Adrenal gland (tissue), 12 donors: Measurements from ENCODE around the gene EFNA1. TPM values are rescaled to one million over a fixed set of nuclear protein-coding genes. Genes with fewer than 3 reads are reported as not detected.

Source experiments
- DNase-seq, 7 donors: peaks; one replicate each; pipeline ENCODE4 v3.0.0-alpha.2; 2019 to 2020
- H3K27ac ChIP-seq, 5 donors: fragments of 200-600 bp; sonication (generic) in 4 of 5; 1 replicate in 3 of 5; 2 replicates in 2 of 5; pipeline versions ENCODE4 v1.5.1 to v1.8.0; 2016 to 2020; ENCODE audit warnings: mild to moderate bottlenecking in 1 of 5
- H3K27me3 ChIP-seq: fragments of 200-600 bp; 2 replicates; pipeline ENCODE4 v1.8.0; 2021
- H3K36me3 ChIP-seq, 2 donors: fragments of 200-600 bp; replicated peaks in 1 of 2; 1 replicate in 1 of 2; 2 replicates in 1 of 2; pipeline versions ENCODE4 v1.5.1 to v1.8.0; 2018 to 2022
- H3K4me1 ChIP-seq, 2 donors: fragments of 200-600 bp; replicated peaks in 1 of 2; 1 replicate in 1 of 2; 2 replicates in 1 of 2; pipeline versions ENCODE4 v1.5.1 to v1.8.0; 2018 to 2021
- H3K4me3 ChIP-seq, 4 donors: fragments of 200-600 bp; sonication (generic) in 3 of 4; one replicate each; pipeline ENCODE4 v1.5.1; 2016 to 2018
- H3K9me3 ChIP-seq, 3 donors: fragments of 200-600 bp; sonication (generic) in 1 of 3; replicated peaks in 1 of 3; 1 replicate in 2 of 3; 2 replicates in 1 of 3; pipeline versions ENCODE4 v1.5.1 to v1.8.0; 2016 to 2021
- POLR2A ChIP-seq, 2 donors: fragments of 450-650 bp; IDR thresholded peaks; one replicate each; pipeline ENCODE4 v1.6.1; 2017; ENCODE audit warnings: antibody characterized with exemption in 2 of 2, mild to moderate bottlenecking in 2 of 2, moderate library complexity in 1 of 2
- WGBS, 4 donors: extraction: QIAGEN DNeasy Blood & Tissue Kit in 2 of 4; methylation state at CpG; one replicate each; pipeline versions ENCODE4 v1.1.5 to v1.1.7; 2013 to 2017; 5-methylcytosine and 5-hydroxymethylcytosine counted together
- intact Hi-C, 2 donors: fragments of 100-400 bp; cut with DNase I; formaldehyde crosslinking; loops; one replicate each; pipeline versions ENCODE4 v1.14.1 to v1.15.0; 2022 to 2023
- polyA plus RNA-seq, 3 donors: library from polyadenylated mRNA; stranded (reverse); fragments of 200-250 nt in 2 of 3; fragments of 350-450 nt in 1 of 3; fragmentation: Illumina TruSeq in 1 of 3; extraction: RNeasy Lipid Tissue Mini Kit (QIAGEN cat#74804) in 1 of 3; gene quantifications; one replicate each; pipeline ENCODE4 v1.2.3, GENCODE V29; 2013 to 2014
- total RNA-seq, 9 donors: library from RNA; depleted of rRNA in 4 of 9; stranded (reverse); fragments of >200 nt in 4 of 9; fragments of 120-200 nt in 1 of 9; fragmentation: NEBNext Ultra II Directional in 1 of 9; extraction: Animal tissue kit (Norgen Biotek cat#: 25700) in 1 of 9; gene quantifications; one replicate each; pipeline versions ENCODE4 v1.1.0 to v1.2.4, GENCODE V29; 2013 to 2023
- TF ChIP-seq, protein P1 (sequence below), 6 experiments: fragments of 450-650 bp in 4 of 6; fragments of 200-600 bp in 2 of 6; sonication (generic) in 1 of 6; IDR thresholded peaks; 1 replicate in 5 of 6; 2 replicates in 1 of 6; pipeline versions ENCODE4 v1.5.1 to v1.8.0; 2016 to 2021; ENCODE audit warnings: antibody characterized with exemption in 6 of 6, mild to moderate bottlenecking in 2 of 6, moderate library complexity in 1 of 6
- donor health status: healthy with polysubstance abuse.
- donor health status: Bipolar disorder and iron deficiency.
- donor health status: DM: yes; HTN: yes; CAD: no.
- donor health status: DM: no; HTN: no; CAD: no.
- donor health status: DM: no; HTN: no; CAD: no.
- donor health status: DM: yes; HTN: yes; CAD: no.

The EFNA1 gene
- total and polyA plus RNA-seq, 12 donors, result 6.6 to 49.7 (median 28.9) TPM

DNA sequence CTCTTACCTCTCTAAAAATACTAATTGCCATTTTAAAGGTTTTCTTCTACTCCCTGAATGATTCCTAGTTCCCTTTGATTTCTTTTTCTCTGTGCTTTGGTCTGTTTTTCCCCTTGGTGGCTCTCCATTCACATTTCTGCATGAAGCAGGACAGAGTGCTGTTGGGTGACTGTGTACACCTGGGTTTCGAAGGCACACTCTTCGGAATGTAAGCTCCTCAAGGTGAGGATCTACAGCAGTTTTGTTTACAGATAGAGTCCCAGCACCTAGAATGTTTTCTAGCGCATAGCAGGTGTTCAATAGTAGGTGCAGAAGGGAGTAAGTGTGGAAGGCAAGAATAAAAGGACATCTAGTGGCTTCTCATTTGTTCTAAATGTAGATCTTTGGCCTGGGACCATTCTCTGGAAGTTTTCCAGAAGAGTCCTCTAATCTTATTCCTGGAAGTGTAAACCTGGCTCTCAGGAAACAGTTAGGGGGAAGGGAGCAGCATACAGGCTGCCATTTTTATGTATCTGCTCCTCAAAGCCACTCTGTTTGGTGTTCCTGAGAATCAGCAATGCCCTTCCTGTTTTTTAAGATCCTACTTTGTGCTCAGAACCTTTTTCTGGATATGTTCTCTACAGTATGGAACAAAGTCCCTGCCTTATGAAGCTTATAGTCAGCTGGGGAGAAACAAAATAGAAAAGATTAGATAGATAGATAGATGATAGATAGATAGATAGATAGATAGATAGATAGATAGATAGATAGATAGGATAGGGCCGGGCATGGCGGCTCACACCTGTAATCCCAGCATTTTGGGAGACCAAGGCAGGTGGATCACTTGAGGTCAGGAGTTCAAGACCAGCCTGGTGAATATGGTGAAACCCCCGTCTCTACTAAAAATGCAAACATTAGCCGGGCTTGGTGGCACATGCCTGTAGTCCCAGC lies 22.8 kb upstream of the EFNA1 start:
- Histone ChIP-seq H3K36me3 (no peaks in the 10 kb centered on the region), H3K9me3 (no peaks in the 10 kb centered on the region), H3K4me1 (no peaks in the 10 kb centered on the region), H3K4me3 (no peak overlapping the region), H3K27me3 (no peaks in the 10 kb centered on the region), H3K27ac (no peak overlapping the region)
- intact Hi-C loops, result no loop called here
- no peak for DNase-seq
- no peak for TF ChIP-seq POLR2A (IDR thresholded peaks at IDR 0.05)
- TF ChIP-seq, protein P1, sequence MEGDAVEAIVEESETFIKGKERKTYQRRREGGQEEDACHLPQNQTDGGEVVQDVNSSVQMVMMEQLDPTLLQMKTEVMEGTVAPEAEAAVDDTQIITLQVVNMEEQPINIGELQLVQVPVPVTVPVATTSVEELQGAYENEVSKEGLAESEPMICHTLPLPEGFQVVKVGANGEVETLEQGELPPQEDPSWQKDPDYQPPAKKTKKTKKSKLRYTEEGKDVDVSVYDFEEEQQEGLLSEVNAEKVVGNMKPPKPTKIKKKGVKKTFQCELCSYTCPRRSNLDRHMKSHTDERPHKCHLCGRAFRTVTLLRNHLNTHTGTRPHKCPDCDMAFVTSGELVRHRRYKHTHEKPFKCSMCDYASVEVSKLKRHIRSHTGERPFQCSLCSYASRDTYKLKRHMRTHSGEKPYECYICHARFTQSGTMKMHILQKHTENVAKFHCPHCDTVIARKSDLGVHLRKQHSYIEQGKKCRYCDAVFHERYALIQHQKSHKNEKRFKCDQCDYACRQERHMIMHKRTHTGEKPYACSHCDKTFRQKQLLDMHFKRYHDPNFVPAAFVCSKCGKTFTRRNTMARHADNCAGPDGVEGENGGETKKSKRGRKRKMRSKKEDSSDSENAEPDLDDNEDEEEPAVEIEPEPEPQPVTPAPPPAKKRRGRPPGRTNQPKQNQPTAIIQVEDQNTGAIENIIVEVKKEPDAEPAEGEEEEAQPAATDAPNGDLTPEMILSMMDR (IDR thresholded peaks at IDR 0.05), result no peak
- 75 to 89% (median 84%) methylated on average over 7 of the region's 7 CpGs for WGBS, 4 donors

DNA sequence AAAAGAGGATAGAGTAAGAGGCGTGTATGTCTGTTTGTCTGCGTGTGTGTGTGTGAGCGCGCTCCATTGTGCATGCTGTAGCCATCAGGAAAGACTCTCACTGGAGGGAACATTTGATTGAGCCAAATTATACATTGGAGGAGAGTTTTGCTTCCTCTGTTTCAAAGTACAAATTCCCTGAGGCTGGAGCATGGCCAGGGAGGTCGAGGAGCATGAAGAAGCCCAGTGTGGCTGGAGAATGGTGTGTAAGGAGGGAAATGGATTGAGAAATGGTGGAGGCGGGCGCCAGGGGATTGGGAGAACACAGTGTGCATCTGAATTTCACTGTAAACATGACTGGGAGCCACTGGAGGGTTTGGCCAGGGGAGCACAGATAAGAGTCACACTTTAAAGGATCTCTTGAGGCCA lies 22.1 kb upstream of the EFNA1 start:
- H3K4me3 ChIP-seq, result no peak overlapping the region
- H3K4me1 ChIP-seq, result no peaks in the 10 kb centered on the region
- no peaks in the 10 kb centered on the region for H3K9me3 ChIP-seq
- no peak overlapping the region for H3K27ac ChIP-seq
- no peaks in the 10 kb centered on the region for H3K36me3 ChIP-seq
- TF ChIP-seq, protein P1 (IDR thresholded peaks at IDR 0.05), result no peak
- no peak for TF ChIP-seq POLR2A (IDR thresholded peaks at IDR 0.05)
- no peaks in the 10 kb centered on the region for H3K27me3 ChIP-seq
- peak in 1 of 7 donors; percentile 40 for DNase-seq
- WGBS, 4 donors, result 57 to 72% (median 65%) methylated on average over 7 of the region's 7 CpGs
- intact Hi-C loops, result no loop called here

DNA sequence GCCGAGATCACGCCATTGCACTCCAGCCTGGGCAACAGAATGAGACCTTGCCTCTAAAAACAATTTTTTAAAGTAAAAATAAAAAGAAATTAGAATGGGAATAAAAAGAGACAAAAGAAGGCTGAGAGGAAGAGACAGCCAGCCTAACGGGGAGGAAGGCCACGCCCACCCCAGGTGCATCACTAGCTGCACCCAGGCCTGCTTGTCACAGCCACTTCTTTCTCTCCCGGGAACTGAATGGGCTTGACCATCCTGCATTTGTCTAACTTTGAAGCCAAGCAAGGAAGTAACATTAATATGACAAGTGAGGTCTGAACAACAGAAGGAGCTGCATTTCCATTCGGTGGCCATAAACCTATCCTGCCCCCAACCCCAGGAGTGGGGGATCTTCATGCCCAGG lies 20.8 kb upstream of the EFNA1 start:
- Histone ChIP-seq H3K4me3 (no peak overlapping the region), H3K36me3 (no peaks in the 10 kb centered on the region), H3K9me3 (no peaks in the 10 kb centered on the region), H3K4me1 (no peaks in the 10 kb centered on the region), H3K27me3 (no peaks in the 10 kb centered on the region), H3K27ac (no peak overlapping the region)
- intact Hi-C loops, result no loop called here
- WGBS, 4 donors, result 65 to 85% (median 76%) methylated on average over 5 to 6 of the region's 6 CpGs
- TF ChIP-seq, protein P1 (IDR thresholded peaks at IDR 0.05), result no peak
- no peak for TF ChIP-seq POLR2A (IDR thresholded peaks at IDR 0.05)
- no peak for DNase-seq

DNA sequence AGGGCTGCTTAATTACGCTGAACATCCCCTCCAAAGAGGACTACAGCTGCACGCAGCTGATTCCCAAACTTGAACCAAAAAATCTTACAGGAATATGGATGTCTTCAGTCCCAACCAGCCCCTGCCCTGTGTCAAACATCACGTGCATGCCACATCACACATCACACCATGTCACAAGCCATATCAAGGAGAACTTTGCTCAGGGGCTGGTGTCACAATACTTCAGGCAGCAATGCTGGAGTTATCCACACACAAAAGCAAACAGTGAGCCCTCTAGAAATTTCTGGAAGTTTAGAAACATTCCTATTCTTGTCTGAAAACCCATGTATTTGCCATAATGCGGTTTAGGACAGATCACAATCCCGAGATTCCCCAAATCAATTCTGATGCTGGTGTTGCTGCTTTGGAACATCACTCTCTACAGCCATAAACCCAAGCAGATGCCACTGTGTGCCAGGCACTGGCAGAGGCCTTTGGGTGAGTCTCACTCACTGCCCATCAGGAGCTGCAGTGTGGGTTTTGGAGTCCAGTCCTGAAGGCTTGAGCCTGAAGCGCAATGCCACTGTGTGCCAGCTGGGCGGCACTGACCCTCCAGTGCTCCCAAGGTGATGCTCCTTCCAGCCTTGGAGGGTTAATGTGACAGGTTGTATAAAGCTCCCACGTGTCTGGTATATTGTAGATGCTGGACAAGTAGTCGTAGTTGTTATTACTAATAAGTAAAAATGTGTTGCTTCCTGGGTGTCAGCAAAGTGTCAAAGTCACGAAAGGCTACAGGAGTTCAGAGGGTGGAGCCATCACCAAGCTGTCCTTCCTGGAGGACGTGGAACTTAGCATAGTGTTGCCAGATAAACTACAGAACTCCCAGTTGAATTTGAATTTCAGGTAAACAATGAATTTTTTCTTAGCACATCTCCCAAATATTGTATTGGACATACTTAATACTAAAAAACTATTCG lies 20.1 kb upstream of the EFNA1 start:
- TF ChIP-seq POLR2A (IDR thresholded peaks at IDR 0.05), result no peak
- TF ChIP-seq, protein P1 (IDR thresholded peaks at IDR 0.05), result no peak
- H3K27ac ChIP-seq, result no peak overlapping the region
- H3K9me3 ChIP-seq, result no peaks in the 10 kb centered on the region
- no peaks in the 10 kb centered on the region for H3K27me3 ChIP-seq
- intact Hi-C loops, result no loop called here
- H3K36me3 ChIP-seq, result no peaks in the 10 kb centered on the region
- H3K4me3 ChIP-seq, result no peak overlapping the region
- no peaks in the 10 kb centered on the region for H3K4me1 ChIP-seq
- 66 to 73% (median 67%) methylated on average over 10 to 12 of the region's 12 CpGs for WGBS, 4 donors
- DNase-seq, result no peak
